Breast epithelium (tissue), 3 donors: Measurements from ENCODE around the gene PFDN2.

Experiments
- CTCF ChIP-seq, 3 donors: fragments of 450-650 bp; IDR thresholded peaks; one replicate each; pipeline ENCODE4 v1.5.1; 2016 to 2017; ENCODE audit warnings: antibody characterized with exemption in 3 of 3, mild to moderate bottlenecking in 3 of 3, moderate library complexity in 3 of 3
- POLR2A ChIP-seq: fragments of 450-650 bp; IDR thresholded peaks from one replicate; pipeline ENCODE4 v1.6.1; 2016; ENCODE audit warnings: antibody characterized with exemption, mild to moderate bottlenecking, moderate library complexity
- POLR2AphosphoS5 ChIP-seq, 3 donors: sonication (generic); formaldehyde crosslinking; IDR thresholded peaks; one replicate each; pipeline ENCODE4 v1.6.1; 2017; ENCODE audit warnings: antibody characterized with exemption in 3 of 3

- TF ChIP-seq CTCF (IDR thresholded peaks at IDR 0.05) (no peak), POLR2A (no peak), POLR2AphosphoS5 (IDR thresholded peaks at IDR 0.05) (no peak)
Measured at GRCh38 chr1:161083748-161084596, 33.9 kb downstream of the PFDN2 start.
